DLD1 (cell line): ENCODE measurements around the gene SF1.
"Not testable (repeated sequence)": the region's sequence is repeated elsewhere in the genome, so short reads cannot be mapped to it uniquely, and the experiment has no call there.

Source experiments
- in situ Hi-C: cut with HindIII; loops from 2 replicates; pipeline ENCODE4 v1.10.0; 2017; ENCODE audit warnings: low sequenced_read_pairs

Gene SF1

GRCh38 chr11:64778473-64779298 is at the start of gene SF1:
Gene SF1, minus strand, starts transcription at chr11:64778542. Its CDS starts 150 bp downstream, at chr11:64778392.
- in situ Hi-C loops: no loop called here

GRCh38 chr11:64827451-64827839 is 49.1 kb upstream of the SF1 start:
- in situ Hi-C loops: no loop called here

GRCh38 chr11:64826578-64827450 is 48.5 kb upstream of the SF1 start:
- in situ Hi-C loops: no loop called here

GRCh38 chr11:64826062-64826461 is 47.7 kb upstream of the SF1 start:
- in situ Hi-C loops: no loop called here

- in situ Hi-C loops: no loop called here
Measured at GRCh38 chr11:64823568-64824119, 45.3 kb upstream of the SF1 start.

- in situ Hi-C loops: no loop called here
Measured at GRCh38 chr11:64817476-64817875, 39.1 kb upstream of the SF1 start.

GRCh38 chr11:64815433-64815832 is 37.1 kb upstream of the SF1 start:
- in situ Hi-C loops: not testable (repeated sequence)

GRCh38 chr11:64814712-64815187 is 36.4 kb upstream of the SF1 start:
- in situ Hi-C loops: no loop called here

- in situ Hi-C loops: no loop called here
Measured at GRCh38 chr11:64813826-64814225, 35.5 kb upstream of the SF1 start.

GRCh38 chr11:64810891-64811272 is 32.5 kb upstream of the SF1 start:
- in situ Hi-C loops: no loop called here

GRCh38 chr11:64810271-64810890 is 32.0 kb upstream of the SF1 start, which contains the start of gene MEN1:
Gene MEN1, minus strand, starts transcription at chr11:64810551. Its CDS starts 442 bp downstream, at chr11:64810109.
- in situ Hi-C loops: no loop called here

- in situ Hi-C loops: no loop called here
Measured at GRCh38 chr11:64809781-64810241, 31.5 kb upstream of the SF1 start.

- in situ Hi-C loops: no loop called here
Measured at GRCh38 chr11:64805481-64805880, 27.1 kb upstream of the SF1 start.

- in situ Hi-C loops: no loop called here
Measured at GRCh38 chr11:64804346-64805210, 26.2 kb upstream of the SF1 start.

GRCh38 chr11:64803846-64804345 is 25.6 kb upstream of the SF1 start:
- in situ Hi-C loops: no loop called here

GRCh38 chr11:64803158-64803845 is 25.0 kb upstream of the SF1 start, which contains the start of gene MAP4K2:
Gene MAP4K2, minus strand, starts transcription at chr11:64803214. Its CDS starts 65 bp downstream, at chr11:64803149.
- in situ Hi-C loops: no loop called here

- in situ Hi-C loops: no loop called here
Measured at GRCh38 chr11:64802370-64803157, 24.2 kb upstream of the SF1 start.
